Epithelial cell of proximal tubule (primary cell): ENCODE measurements around the gene ITGAL. TPM values are rescaled to one million over a fixed set of nuclear protein-coding genes. Genes with fewer than 3 reads are reported as not detected.

Experiments
- DNase-seq: peaks from one replicate; pipeline ENCODE4 v3.0.0-alpha.2; 2011; ENCODE audit warnings: low read depth
- H3K4me3 ChIP-seq: 2 replicates; pipeline ENCODE4 v1.5.1; 2011; ENCODE audit warnings: low read depth, mild to moderate bottlenecking, low read length
- total RNA-seq: library from RNA; depleted of rRNA; stranded (reverse); fragments of >200 nt; gene quantifications from 2 replicates; pipeline ENCODE4 v1.2.3, GENCODE V29; 2015
- TF ChIP-seq, protein P1 (sequence below): conservative IDR thresholded peaks from 2 replicates; pipeline ENCODE4 v1.5.1; 2012; ENCODE audit warnings: low read depth, mild to moderate bottlenecking, low read length

ITGAL gene
- total RNA-seq, 1 donor from 2014 or later, result not detected

DNA sequence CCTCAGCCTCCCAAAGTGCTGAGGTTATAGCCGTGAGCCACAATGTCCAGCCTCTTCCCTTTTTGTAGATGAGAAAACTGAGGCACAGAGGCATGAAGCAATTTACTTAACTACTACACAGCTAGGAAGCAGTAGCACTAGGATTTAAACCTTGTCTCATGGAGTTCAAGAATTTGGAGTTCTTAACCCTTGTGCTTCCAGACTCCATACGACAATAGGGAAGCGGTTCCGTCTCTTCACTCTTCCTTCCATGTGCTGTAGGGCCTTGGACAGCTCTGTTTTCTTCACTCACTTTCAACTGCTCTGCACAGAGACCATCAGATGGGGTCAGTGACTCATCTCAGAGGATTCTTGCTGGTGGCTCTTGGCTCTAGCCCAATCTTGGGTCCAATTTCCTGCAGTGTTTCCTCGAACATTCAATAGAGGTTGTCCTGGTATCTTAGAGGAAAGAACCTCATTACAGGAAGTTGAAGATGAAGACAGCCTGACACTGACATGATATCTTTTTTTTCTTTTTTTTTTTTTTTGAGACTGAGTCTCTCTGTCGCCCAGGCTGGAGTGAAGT lies 19.3 kb downstream of the ITGAL start:
- TF ChIP-seq, protein P1, sequence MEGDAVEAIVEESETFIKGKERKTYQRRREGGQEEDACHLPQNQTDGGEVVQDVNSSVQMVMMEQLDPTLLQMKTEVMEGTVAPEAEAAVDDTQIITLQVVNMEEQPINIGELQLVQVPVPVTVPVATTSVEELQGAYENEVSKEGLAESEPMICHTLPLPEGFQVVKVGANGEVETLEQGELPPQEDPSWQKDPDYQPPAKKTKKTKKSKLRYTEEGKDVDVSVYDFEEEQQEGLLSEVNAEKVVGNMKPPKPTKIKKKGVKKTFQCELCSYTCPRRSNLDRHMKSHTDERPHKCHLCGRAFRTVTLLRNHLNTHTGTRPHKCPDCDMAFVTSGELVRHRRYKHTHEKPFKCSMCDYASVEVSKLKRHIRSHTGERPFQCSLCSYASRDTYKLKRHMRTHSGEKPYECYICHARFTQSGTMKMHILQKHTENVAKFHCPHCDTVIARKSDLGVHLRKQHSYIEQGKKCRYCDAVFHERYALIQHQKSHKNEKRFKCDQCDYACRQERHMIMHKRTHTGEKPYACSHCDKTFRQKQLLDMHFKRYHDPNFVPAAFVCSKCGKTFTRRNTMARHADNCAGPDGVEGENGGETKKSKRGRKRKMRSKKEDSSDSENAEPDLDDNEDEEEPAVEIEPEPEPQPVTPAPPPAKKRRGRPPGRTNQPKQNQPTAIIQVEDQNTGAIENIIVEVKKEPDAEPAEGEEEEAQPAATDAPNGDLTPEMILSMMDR, result no peak
- no peak overlapping the region for H3K4me3 ChIP-seq
- DNase-seq, result peak; percentile 39

DNA sequence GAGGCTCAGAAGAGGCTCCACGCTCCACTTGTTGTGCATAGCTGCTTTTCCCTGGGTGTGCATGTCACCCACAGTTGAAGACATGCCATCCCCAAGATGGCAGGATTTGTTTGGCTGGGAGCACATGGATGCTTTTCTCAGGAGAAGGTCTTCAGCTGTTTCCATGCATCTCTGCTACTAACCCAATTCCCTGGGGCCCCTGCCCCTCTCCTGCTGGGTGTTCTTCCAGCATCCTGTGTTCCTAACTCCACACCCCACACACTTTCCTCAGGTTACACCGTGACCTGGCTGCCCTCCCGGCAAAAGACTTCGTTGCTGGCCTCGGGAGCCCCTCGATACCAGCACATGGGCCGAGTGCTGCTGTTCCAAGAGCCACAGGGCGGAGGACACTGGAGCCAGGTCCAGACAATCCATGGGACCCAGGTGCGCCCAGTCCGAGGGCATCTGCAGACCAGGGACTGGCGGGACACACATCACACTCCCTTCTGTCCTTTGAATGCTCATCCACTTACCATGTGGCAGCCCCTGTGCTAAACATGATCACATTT lies 21.5 kb downstream of the ITGAL start:
- no peak for DNase-seq
- TF ChIP-seq, protein P1, result no peak
- no peak overlapping the region for H3K4me3 ChIP-seq

DNA sequence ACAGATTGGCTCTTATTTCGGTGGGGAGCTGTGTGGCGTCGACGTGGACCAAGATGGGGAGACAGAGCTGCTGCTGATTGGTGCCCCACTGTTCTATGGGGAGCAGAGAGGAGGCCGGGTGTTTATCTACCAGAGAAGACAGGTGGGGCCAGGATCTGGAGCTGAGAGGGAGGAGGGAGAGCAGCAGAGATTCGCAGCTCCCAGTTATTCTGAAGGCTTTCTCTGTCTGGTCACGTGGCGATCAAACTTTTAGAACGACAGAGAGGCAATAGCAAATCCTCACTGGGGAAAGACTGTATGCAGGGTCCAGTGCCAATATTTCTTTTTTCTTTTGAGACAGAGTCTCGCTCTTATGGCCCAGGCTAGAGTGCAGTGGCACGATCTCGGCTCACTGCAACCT lies 22.2 kb downstream of the ITGAL start:
- no peak overlapping the region for H3K4me3 ChIP-seq
- TF ChIP-seq, protein P1, result no peak
- DNase-seq, result no peak

DNA sequence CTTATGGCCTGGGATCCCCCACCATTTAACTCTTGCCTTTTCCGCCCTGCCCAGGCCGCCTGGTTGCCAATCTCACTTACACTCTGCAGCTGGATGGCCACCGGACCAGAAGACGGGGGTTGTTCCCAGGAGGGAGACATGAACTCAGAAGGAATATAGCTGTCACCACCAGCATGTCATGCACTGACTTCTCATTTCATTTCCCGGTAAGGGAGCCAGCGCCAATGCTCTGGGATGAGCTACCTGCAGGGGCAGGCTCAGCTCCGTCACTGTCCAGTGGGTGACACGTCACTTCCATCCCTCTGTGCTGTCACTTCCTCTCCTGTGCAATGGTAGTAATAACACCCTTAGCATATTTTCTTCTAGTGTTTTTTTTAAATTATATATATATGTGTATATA lies 26.7 kb downstream of the ITGAL start:
- no peak for DNase-seq
- no peak overlapping the region for H3K4me3 ChIP-seq
- TF ChIP-seq, protein P1, result no peak

DNA sequence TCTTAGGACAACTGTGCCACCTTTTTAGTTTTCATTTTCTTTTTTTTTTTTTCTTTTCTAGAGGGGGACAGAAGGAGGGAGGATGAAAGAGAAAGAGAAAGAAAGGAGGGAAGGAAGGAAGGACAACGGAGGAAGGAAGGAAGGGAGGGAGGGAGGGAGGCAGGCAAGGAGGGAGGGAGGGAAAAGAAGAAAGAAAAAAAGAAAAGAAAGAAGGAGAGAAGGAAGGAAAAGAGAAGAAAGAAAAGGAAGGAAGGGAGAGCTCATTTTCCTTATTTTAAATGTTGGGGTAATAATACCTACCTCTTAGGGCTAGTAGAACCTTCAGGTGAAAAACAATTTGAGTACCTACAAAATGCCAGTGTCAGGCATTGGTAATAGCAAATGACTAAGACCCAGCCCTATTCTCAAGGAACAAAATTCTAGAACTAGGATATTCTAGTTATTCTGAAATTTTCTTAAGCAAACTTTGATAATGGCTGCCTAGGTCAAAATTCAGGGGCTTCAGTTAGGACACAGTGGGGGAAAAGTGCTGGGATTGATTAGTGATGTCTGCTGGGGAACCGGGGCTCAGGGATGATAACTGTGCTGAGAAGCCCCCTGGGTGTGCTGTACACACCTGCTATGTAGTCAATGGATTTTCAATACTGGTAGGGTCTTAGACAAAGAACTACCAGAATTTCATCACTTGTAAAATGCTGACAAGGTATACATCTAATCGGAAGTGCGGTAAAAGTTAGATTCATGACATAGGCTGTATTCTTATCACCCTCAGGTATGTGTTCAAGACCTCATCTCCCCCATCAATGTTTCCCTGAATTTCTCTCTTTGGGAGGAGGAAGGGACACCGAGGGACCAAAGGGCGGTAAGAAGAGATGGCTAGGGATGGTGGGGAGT lies 31.1 kb downstream of the ITGAL start:
- TF ChIP-seq, protein P1, result no peak
- no peak for DNase-seq
- no peak overlapping the region for H3K4me3 ChIP-seq

DNA sequence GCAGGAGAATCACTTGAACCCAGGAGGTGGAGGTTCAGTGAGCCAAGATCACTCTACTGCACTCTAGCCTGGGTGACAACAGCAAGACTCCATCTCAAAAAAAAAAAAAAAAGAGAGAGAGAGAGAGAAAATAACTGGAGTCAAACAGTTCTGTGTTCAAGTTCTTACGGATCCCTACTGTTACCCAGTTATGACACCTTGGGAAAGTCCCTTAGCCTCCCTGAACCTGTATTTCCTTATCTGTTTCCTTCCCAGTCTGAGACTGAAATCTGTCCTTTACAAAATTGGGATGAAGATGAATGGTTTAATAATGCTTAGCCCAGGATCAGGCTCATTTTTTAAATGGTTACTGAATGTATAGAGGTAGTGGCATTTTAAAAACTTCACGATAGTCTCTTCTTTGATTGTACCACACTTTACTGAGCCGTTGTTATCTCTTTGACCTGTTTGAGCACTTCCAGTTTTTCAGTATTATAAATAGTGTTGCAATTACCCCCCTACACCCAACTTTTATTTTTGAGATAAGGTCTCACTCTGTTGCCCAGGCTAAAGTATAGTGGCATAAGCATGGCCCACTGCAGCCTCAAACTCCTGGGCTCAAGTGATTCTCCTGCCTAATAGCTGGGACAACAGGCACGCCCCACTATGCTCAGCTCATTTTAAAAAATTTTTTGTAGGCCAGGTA lies 36.7 kb downstream of the ITGAL start:
- no peak overlapping the region for H3K4me3 ChIP-seq
- TF ChIP-seq, protein P1, result no peak
- no peak for DNase-seq
